SU-DHL-6 (cell line): ENCODE results near the gene SMIM15.

ENCODE experiments used
- CTCF ChIP-seq: fragments of 200-600 bp; sonication (generic); IDR thresholded peaks from one replicate; pipeline ENCODE4 v1.5.1; 2017; ENCODE audit warnings: antibody characterized with exemption, mild to moderate bottlenecking, low read length, moderate library complexity; ENCODE audit not compliant: insufficient read depth, poor library complexity, severe bottlenecking
- EZH2phosphoT487 ChIP-seq: fragments of 200-600 bp; sonication (generic), shearing (Covaris generic); conservative IDR thresholded peaks from 2 replicates; pipeline ENCODE4 v1.6.1; 2018; ENCODE audit warnings: mild to moderate bottlenecking, antibody characterized with exemption, low read length, moderate library complexity, mixed read lengths

- TF ChIP-seq CTCF, result no peak
- TF ChIP-seq EZH2phosphoT487, result no peak
These were observed 19.5 kb downstream of the SMIM15 start for GRCh38 chr5:61142811-61143210.
